ENCODE measurements around the gene PTPN7.

PTPN7 gene

GRCh38 chr1:202165942-202166843, 5.8 kb upstream of the PTPN7 start:
- Histone ChIP-seq H3K9ac (ENCODE audit: low read depth, low read length) (no peak overlapping the region), H3K4me1 (ENCODE audit: insufficient read depth, low read length) (peaks cover 31% of the 10 kb centered on the region), H3K36me3 (ENCODE audit: insufficient read depth, low read length) (no peaks in the 10 kb centered on the region), H3K9me3 (ENCODE audit: control insufficient read depth, insufficient read depth, low read length) (no peaks in the 10 kb centered on the region)

- H3K4me1 ChIP-seq (ENCODE audit: insufficient read depth, low read length), result peaks cover 31% of the 10 kb centered on the region
- no peaks in the 10 kb centered on the region for H3K9me3 ChIP-seq (ENCODE audit: control insufficient read depth, insufficient read depth, low read length)
- no peaks in the 10 kb centered on the region for H3K36me3 ChIP-seq (ENCODE audit: insufficient read depth, low read length)
- no peak overlapping the region for H3K9ac ChIP-seq (ENCODE audit: low read depth, low read length)
Observed at GRCh38 chr1:202165267-202165941, 5.0 kb upstream of the PTPN7 start.

DNA sequence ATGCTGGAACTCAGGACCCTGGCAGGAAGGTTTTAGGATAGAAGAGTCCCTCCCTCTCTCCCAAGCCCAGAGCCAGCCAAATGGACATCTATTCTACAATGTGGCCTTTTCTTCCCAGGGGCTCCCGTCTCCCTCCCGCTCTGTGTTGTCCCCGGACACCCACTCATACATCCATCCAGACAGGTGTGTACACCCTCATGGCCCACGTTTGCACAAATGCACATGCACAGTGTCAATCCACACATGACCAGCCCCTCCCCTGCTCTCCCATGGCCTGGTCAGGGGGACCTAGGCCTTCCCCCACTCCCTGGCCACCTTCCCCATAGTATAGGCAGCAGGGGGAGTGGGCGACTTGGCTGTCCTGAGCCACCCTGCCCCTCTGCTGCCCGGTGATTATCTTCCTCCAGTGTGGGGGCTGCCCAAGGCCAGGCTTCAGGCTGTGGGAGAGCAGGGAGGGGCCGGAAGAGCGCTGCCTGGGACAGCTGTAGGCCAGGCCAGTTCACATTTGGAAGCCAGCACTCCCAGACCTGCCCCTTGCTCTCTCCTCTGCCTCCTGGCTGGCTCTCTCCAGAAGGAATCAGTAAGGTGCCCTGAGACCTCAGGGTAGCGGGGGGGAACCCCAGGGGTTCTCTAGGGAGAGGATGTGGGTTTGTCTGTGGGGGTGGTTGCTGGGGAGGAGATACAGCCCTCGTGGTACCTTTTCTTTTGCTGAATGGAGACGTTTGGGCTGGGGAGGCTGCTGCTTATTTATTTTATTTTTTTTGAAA, 4.1 kb upstream of the PTPN7 start:
- Histone ChIP-seq H3K4me1 (ENCODE audit: insufficient read depth, low read length) (peaks cover 39% of the 10 kb centered on the region), H3K36me3 (ENCODE audit: insufficient read depth, low read length) (no peaks in the 10 kb centered on the region), H3K9me3 (ENCODE audit: control insufficient read depth, insufficient read depth, low read length) (no peaks in the 10 kb centered on the region), H3K9ac (ENCODE audit: low read depth, low read length) (no peak overlapping the region)

GRCh38 chr1:202163281-202164270, 3.2 kb upstream of the PTPN7 start:
- no peaks in the 10 kb centered on the region for H3K36me3 ChIP-seq (ENCODE audit: insufficient read depth, low read length)
- H3K9me3 ChIP-seq (ENCODE audit: control insufficient read depth, insufficient read depth, low read length), result no peaks in the 10 kb centered on the region
- peaks cover 46% of the 10 kb centered on the region for H3K4me1 ChIP-seq (ENCODE audit: insufficient read depth, low read length)
- H3K9ac ChIP-seq (ENCODE audit: low read depth, low read length), result no peak overlapping the region

DNA sequence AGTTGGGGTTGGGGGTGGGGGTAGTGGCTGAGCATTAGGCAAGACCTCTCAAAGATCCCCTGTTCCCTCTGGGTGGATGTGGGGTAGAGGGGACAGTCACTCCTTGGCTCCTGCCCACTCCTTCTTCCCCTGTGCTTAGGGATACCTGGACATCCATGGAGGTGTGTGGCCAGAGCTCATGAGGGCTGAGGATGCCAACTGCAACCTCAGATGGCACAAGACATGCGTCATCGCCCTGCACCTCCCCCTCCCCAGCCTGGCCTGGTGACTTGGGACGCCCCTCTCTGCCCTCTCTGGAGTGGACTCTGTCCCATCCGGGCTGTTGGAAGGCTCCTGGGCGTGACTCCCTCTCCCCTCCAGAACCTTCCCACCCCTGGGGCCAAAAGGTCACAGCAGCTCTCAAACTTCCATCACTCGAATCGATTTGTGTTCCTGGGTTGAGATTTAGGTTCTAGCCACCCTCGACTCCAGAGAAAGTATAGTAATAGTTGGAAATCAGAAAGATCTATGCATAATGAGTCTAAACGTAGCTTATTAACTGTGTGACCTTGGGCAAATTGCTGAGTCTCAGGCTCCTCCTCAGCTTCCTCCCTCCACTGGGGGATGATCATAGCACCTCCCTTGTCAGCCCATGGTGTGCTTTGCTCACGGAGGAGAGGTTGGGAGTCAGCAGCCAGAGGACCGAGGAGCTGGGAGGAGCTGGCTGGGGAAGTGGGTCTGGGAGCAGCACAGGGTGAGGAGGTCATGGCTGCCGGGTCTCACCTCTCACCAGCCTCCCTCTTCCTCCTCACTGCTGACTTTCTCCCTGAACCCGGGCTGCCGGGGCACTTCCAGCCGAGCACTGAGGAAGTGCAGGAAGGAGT, 2.2 kb upstream of the PTPN7 start:
- Histone ChIP-seq H3K9me3 (ENCODE audit: control insufficient read depth, insufficient read depth, low read length) (no peaks in the 10 kb centered on the region), H3K9ac (ENCODE audit: low read depth, low read length) (no peak overlapping the region), H3K4me1 (ENCODE audit: insufficient read depth, low read length) (peaks cover 46% of the 10 kb centered on the region), H3K36me3 (ENCODE audit: insufficient read depth, low read length) (no peaks in the 10 kb centered on the region)

DNA sequence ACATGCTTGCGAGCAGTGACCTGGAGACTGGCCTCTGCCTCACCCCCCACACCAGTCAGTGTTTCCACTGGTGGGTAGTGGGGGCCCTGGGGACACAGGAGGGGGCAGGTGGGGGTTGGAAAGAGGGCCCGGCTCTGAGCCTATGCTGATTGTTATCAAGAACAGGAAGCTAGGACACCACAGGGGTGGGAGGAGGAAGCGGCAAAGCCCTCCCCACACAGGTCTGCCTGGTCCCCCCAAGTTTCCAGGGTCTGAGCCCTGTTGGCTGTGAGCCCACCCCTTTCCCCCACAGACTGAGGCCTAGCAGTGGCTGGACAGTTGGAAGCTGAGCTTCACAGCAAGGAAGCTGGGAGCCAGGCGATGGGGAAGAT, 1.6 kb upstream of the PTPN7 start:
- Histone ChIP-seq H3K9me3 (ENCODE audit: control insufficient read depth, insufficient read depth, low read length) (no peaks in the 10 kb centered on the region), H3K36me3 (ENCODE audit: insufficient read depth, low read length) (no peaks in the 10 kb centered on the region), H3K4me1 (ENCODE audit: insufficient read depth, low read length) (peaks cover 46% of the 10 kb centered on the region), H3K9ac (ENCODE audit: low read depth, low read length) (no peak overlapping the region)

DNA sequence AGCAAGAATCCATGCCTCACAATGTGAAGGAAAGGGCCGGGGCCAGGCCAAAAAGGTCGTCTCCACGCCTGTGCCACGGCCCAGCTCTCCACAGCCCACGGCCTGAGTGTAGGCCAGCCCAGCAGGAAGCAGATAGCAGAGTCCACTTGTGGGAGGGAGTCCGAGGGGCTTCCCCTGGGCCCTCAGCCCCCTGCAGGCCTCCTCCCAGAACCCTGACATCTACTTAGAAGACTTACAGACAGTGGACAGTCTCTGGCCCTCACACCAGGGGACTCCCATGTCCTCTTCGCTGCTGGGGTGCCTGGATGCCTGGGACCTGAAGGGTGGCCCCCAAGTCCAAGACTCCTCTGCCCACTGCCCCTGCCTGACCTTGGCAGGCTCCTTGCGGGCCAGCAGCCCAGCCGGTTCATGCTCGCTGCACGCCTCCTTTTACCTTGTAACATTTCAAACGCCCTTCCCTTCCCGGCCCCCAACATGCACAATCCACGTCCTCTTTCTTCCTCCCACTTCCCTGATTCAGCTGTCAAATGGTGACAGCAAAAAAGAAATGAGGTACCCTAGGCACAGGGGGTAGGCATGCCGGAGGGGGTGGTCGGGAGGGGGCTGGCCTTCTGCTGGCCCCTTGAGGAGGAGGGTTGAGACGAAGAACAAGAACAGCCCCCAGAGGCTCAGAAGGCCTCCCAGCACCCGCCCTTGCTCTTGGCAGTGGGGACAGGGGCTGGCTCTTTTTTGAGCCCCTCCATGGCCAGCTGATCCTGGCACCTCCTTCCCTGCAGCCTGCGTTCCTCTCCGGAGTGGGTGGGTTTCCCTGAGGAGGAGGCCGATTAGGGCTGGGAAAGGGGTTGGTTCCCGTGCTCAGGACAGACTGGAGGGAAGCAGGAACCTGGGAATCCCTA, 997 bp upstream of the PTPN7 start:
- peaks cover 43% of the 10 kb centered on the region for H3K4me1 ChIP-seq (ENCODE audit: insufficient read depth, low read length)
- no peaks in the 10 kb centered on the region for H3K9me3 ChIP-seq (ENCODE audit: control insufficient read depth, insufficient read depth, low read length)
- H3K36me3 ChIP-seq (ENCODE audit: insufficient read depth, low read length), result no peaks in the 10 kb centered on the region
- no peak overlapping the region for H3K9ac ChIP-seq (ENCODE audit: low read depth, low read length)

DNA sequence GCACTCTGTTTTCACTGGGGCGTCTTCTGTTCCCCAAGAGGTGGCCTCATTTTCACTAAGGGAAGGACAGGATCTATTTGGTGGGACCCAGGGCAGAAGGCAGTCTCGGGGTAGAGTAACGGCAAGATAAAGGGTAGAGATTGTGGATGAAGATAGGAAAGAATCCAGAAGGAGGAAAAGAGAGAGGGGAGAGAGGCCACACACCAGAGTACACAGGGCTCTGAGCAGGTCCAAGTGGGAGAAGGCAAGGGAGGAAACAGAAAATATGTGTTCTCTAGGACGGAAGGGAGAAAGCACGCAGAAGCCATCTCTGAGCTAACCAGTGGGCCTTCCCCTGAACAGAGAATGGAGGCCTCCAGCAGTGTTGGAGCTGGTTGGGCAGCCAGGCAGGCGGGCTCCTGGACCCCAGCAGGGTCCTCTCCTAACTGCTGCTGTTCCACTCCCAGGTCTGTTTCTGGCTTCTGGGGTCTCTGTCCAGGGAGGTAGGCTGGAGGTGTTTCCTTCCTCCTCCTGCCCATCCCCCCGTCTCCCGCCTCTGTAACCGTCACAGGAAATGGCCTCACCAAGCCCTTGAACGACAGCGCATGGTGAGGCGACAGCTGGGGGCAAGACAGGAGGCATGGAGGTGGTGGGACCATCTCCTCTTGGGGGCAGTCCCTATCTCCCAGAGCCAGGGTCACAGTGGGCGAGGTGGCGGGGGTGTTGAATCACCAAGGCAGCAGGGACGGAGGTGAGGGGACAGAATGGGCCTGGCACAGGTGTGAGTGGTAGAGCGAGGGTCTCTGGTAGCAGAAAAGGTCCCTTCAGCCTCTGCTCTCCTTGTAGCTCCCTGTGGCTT, 649 bp downstream of the PTPN7 start:
- Histone ChIP-seq H3K4me1 (ENCODE audit: insufficient read depth, low read length) (peaks cover 32% of the 10 kb centered on the region), H3K9ac (ENCODE audit: low read depth, low read length) (no peak overlapping the region), H3K9me3 (ENCODE audit: control insufficient read depth, insufficient read depth, low read length) (no peaks in the 10 kb centered on the region), H3K36me3 (ENCODE audit: insufficient read depth, low read length) (no peaks in the 10 kb centered on the region)

- Histone ChIP-seq H3K9me3 (ENCODE audit: control insufficient read depth, insufficient read depth, low read length) (no peaks in the 10 kb centered on the region), H3K36me3 (ENCODE audit: insufficient read depth, low read length) (no peaks in the 10 kb centered on the region)
Observed at GRCh38 chr1:202158810-202159533, 1.4 kb downstream of the PTPN7 start.

DNA sequence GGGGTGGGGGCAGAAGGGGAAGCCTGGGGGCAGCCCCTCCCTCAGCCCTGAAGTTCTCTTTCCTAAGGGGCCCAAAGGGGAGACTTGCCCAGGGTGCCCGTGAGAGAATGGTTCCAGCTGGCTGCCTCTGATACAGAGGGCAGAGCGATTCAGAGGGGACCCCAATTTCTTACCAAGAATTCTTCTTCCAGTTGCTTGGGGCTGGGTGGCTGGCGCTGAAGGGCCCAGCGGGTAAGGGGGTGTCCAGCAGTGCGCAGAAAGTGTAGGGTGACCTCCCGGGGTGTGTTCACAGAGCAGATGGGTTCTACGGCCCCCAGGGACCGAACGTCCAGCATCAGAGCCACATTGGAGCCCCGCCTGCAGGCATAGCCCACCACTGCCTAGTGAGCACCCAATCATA, 2.5 kb downstream of the PTPN7 start:
- Histone ChIP-seq H3K36me3 (ENCODE audit: insufficient read depth, low read length) (no peaks in the 10 kb centered on the region), H3K9me3 (ENCODE audit: control insufficient read depth, insufficient read depth, low read length) (no peaks in the 10 kb centered on the region), H3K4me1 (ENCODE audit: insufficient read depth, low read length) (peaks cover 34% of the 10 kb centered on the region), H3K9ac (ENCODE audit: low read depth, low read length) (no peak overlapping the region)

More at GRCh38 chr1:202158810-202159533, 1.4 kb downstream of the PTPN7 start:
- peaks cover 37% of the 10 kb centered on the region for H3K4me1 ChIP-seq (ENCODE audit: insufficient read depth, low read length)
- H3K9ac ChIP-seq (ENCODE audit: low read depth, low read length), result no peak overlapping the region

DNA sequence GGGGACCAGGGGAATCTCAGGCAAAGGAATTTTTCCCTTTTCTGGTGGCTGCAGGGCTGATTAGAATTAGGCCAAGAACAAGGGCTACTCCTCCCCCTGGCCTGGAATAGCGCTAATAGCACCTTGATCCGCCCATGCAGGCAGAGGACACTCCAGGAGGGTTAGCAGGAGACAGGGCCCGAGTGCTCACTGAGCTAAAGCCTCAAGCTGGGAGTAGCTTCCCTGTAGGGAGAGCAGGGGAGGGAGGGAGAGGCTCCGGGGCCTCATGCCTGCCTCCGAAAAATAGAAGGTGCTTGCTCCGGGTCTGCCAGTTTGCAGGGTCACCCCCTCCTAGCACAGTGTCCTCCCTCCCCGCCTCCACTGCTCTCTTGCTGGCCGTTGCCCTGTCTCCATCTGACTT, 3.8 kb downstream of the PTPN7 start:
- Histone ChIP-seq H3K36me3 (ENCODE audit: insufficient read depth, low read length) (no peaks in the 10 kb centered on the region), H3K9ac (ENCODE audit: low read depth, low read length) (no peak overlapping the region), H3K9me3 (ENCODE audit: control insufficient read depth, insufficient read depth, low read length) (no peaks in the 10 kb centered on the region), H3K4me1 (ENCODE audit: insufficient read depth, low read length) (peaks cover 26% of the 10 kb centered on the region)

All from ES-I3 (cell line).